Kidney (tissue), 14 donors: ENCODE results near the gene FAM222A. TPM values are rescaled to one million over a fixed set of nuclear protein-coding genes. Genes with fewer than 3 reads are reported as not detected.

Experiments used
- DNase-seq, 5 donors: peaks; one replicate each; pipeline ENCODE4 v3.0.0-alpha.2; 2013 to 2020
- FAIRE-seq: peaks from 2 replicates; lab custom pipeline; 2012; peaks lifted over from hg19 to GRCh38; lab: Jason Lieb, UNC
- H3K27ac ChIP-seq, 2 donors: one replicate each; pipeline ENCODE4 v1.7.0; 2013; ENCODE audit warnings: low read depth in 2 of 2, low read length in 2 of 2, inconsistent platforms in 1 of 2
- H3K27me3 ChIP-seq: one replicate; pipeline ENCODE4 v1.7.1; 2013; ENCODE audit warnings: low read length, inconsistent platforms; ENCODE audit not compliant: control insufficient read depth, insufficient read depth
- H3K36me3 ChIP-seq, 3 donors: one replicate each; pipeline versions ENCODE4 v1.7.0 to v1.7.1; 2013; ENCODE audit warnings: low read length in 3 of 3, control low read depth in 1 of 3, inconsistent platforms in 1 of 3; ENCODE audit not compliant: insufficient read depth in 3 of 3, control insufficient read depth in 2 of 3
- H3K4me1 ChIP-seq, 3 donors: one replicate each; pipeline versions ENCODE4 v1.7.0 to v1.7.1; 2013; ENCODE audit warnings: low read length in 3 of 3, inconsistent platforms in 1 of 3, low read depth in 1 of 3; ENCODE audit not compliant: control insufficient read depth in 2 of 3, insufficient read depth in 2 of 3
- H3K4me3 ChIP-seq, 3 donors: one replicate each; pipeline versions ENCODE4 v1.7.0 to v1.8.1; 2013; ENCODE audit warnings: low read length in 3 of 3, control low read depth in 1 of 3, inconsistent platforms in 1 of 3
- H3K9ac ChIP-seq, 3 donors: one replicate each; pipeline versions ENCODE4 v1.7.0 to v1.7.1; 2013; ENCODE audit warnings: low read length in 3 of 3, control low read depth in 1 of 3, inconsistent platforms in 1 of 3
- H3K9me3 ChIP-seq, 3 donors: one replicate each; pipeline versions ENCODE4 v1.7.0 to v1.7.1; 2013; ENCODE audit warnings: low read length in 3 of 3, control low read depth in 1 of 3, inconsistent platforms in 1 of 3; ENCODE audit not compliant: control insufficient read depth in 2 of 3, insufficient read depth in 1 of 3
- intact Hi-C: fragments of 100-400 bp; cut with DNase I; formaldehyde crosslinking; loops from one replicate; pipeline ENCODE4 v1.11.1; 2022
- polyA plus RNA-seq: library from polyadenylated mRNA; stranded (reverse); fragments of 350-450 nt; fragmentation: Illumina TruSeq; extraction: RNeasy Lipid Tissue Mini Kit (QIAGEN cat#74804); gene quantifications from one replicate; pipeline ENCODE4 v1.2.3, GENCODE V29; 2014; ENCODE audit warnings: low read depth, low replicate concordance; ENCODE audit not compliant: insufficient read depth
- total RNA-seq: library from RNA; stranded (reverse); fragmentation: NEBNext Ultra II Directional; extraction: Animal tissue kit (Norgen Biotek cat#: 25700); gene quantifications from one replicate; pipeline ENCODE4 v1.2.1, GENCODE V29; 2021
- TF ChIP-seq, protein P1 (sequence below): IDR thresholded peaks from 3 replicates; pipeline ENCODE4 v1.5.1; 2012; ENCODE audit warnings: mild to moderate bottlenecking, moderate library complexity, borderline replicate concordance; ENCODE audit not compliant: insufficient read depth; ENCODE audit errors: extremely low read depth
- donor health status: control.
- donor health status: control.
- donor health status: control.
- donor health status: control.
- donor health status: control.
- donor health status: DM: yes; HTN: yes; CAD: no.
- donor health status: Normal renal cell carcinoma (clear cell type).

Gene FAM222A
- total and polyA plus RNA-seq, 2 donors from 2014 or later, result 3.7 to 12.5 TPM

DNA sequence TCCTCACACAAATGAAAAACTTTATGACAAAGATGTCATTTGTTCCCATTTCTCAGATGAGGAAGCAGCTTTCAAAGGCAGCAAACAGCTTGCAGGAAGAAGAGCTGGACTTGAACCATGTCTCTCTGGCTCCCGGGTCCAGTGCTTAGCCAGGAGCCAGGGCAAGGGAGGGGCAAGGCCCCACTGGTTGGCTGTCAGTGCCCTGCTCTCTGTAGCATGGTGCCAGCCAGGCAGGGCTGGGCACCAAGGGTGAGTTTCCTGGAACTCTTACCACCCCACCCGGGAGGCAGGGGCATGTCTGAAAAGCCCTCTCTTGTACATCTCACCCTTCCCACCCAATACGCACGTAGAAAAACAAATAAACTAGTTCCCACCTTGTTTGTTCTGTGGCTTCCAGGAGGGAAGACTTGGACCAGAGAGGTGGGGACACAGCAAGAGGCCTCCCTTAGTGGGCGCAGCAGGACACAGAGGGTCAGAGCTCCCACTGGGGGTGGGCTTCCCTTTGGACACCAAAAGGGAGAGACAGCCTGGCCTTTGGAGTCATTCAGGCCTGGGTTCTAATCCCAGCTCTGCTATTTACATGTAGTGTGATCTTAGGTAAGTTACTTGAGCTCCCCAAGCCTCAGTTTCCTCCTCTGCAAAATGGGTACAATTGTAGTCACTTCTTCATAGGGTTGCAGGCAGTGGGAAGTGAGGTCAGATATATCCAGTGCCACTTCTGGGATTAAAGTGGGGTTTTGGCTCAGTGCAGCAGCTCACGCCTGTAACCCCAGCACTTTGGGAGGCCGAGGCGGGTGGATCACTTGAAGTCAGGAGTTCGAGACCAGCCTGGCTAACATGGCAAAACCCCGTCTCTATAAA is 102.4 kb downstream of the FAM222A start:
- H3K9ac ChIP-seq, result no peak overlapping the region
- H3K4me3 ChIP-seq, result no peak overlapping the region
- peaks cover 0 to 5% (median 0%) of the 10 kb centered on the region in 3 donors for H3K4me1 ChIP-seq
- no peaks in the 10 kb centered on the region for H3K27me3 ChIP-seq
- TF ChIP-seq, protein P1, sequence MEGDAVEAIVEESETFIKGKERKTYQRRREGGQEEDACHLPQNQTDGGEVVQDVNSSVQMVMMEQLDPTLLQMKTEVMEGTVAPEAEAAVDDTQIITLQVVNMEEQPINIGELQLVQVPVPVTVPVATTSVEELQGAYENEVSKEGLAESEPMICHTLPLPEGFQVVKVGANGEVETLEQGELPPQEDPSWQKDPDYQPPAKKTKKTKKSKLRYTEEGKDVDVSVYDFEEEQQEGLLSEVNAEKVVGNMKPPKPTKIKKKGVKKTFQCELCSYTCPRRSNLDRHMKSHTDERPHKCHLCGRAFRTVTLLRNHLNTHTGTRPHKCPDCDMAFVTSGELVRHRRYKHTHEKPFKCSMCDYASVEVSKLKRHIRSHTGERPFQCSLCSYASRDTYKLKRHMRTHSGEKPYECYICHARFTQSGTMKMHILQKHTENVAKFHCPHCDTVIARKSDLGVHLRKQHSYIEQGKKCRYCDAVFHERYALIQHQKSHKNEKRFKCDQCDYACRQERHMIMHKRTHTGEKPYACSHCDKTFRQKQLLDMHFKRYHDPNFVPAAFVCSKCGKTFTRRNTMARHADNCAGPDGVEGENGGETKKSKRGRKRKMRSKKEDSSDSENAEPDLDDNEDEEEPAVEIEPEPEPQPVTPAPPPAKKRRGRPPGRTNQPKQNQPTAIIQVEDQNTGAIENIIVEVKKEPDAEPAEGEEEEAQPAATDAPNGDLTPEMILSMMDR, result no peak
- H3K27ac ChIP-seq, result no peak overlapping the region
- intact Hi-C loops, result no loop called here
- DNase-seq, result no peak
- no peaks in the 10 kb centered on the region for H3K9me3 ChIP-seq
- peaks cover 3 to 16% (median 14%) of the 10 kb centered on the region in 3 donors for H3K36me3 ChIP-seq
- FAIRE-seq, result no peak

DNA sequence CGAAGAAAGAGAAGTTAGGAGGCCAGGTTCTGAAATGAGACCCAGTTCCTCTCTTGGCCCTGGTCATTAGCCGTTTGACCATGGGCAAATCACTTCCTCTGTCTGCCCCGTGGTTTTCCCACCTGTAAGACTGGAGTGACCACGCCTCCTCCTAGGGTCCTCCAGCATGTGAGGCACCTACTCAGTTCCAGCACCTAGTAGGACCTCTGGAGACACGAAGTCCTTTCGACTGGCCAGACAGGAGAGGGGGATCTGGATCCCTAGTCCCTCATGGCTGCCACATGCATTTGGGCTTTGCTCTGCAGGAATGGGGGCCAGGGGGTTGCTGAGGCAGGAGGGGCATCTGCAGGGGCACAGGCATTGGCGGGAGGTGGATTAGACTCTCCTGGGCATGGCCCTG is 103.2 kb downstream of the FAM222A start:
- no peaks in the 10 kb centered on the region for H3K27me3 ChIP-seq
- DNase-seq, result peak in 1 of 5 donors; percentile 23
- H3K9ac ChIP-seq, result no peak overlapping the region
- intact Hi-C loops, result no loop called here
- no peak overlapping the region for H3K27ac ChIP-seq
- H3K36me3 ChIP-seq, result peaks cover 3 to 16% (median 14%) of the 10 kb centered on the region in 3 donors
- H3K4me3 ChIP-seq, result no peak overlapping the region
- FAIRE-seq, result no peak
- H3K9me3 ChIP-seq, result no peaks in the 10 kb centered on the region
- TF ChIP-seq, protein P1, result no peak
- peaks cover 0 to 5% (median 0%) of the 10 kb centered on the region in 3 donors for H3K4me1 ChIP-seq

DNA sequence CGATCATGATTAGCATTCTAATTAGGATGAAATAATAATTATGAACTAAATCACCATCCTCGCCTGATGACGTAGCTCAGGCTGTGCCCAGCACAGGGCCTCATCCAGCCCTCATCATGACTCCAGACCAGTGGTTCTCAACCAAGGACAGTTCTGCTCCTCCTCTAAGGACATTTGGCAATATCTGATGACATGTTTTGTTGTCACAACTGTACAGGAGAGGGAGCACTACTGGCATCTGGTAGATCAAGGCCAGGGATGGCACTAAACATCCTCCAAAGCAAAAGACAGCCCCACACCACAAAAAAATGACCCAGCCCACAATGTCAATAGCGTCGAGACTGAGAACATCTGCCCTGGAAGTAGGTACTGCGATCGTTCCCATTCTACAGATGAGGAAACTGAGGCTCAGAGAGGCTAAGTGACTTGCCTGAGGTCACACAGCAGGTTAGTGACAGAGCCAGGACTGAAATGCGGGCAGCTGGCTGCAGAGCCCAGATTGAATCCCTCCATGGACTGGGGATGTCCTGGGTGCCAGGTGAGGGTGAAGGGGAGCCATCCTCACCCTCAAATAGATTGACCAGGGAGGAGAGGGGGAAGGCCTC is 104.1 kb downstream of the FAM222A start:
- Histone ChIP-seq H3K4me3 (no peak overlapping the region), H3K27me3 (no peaks in the 10 kb centered on the region), H3K9me3 (no peaks in the 10 kb centered on the region), H3K4me1 (peaks cover 0 to 10% (median 6%) of the 10 kb centered on the region in 3 donors), H3K9ac (no peak overlapping the region), H3K36me3 (peaks cover 3 to 12% (median 8%) of the 10 kb centered on the region in 3 donors), H3K27ac (no peak overlapping the region)
- peak in 1 of 5 donors; percentile 0 for DNase-seq
- no peak for FAIRE-seq
- intact Hi-C loops, result no loop called here
- TF ChIP-seq, protein P1, result no peak
